Measurements from ENCODE around the gene GAR1. TPM values are rescaled to one million over a fixed set of nuclear protein-coding genes. Genes with fewer than 3 reads are reported as not detected.

The GAR1 gene
- total and polyA plus RNA-seq, 8 donors, result 11.2 to 39.6 (median 33.2) TPM

GRCh38 chr4:109809655-109810054 is 5.9 kb upstream of the GAR1 start:
- no peaks in the 10 kb centered on the region for H3K36me3 ChIP-seq
- no peaks in the 10 kb centered on the region for H3K4me1 ChIP-seq
- no peak overlapping the region for H3K4me3 ChIP-seq
- H3K27me3 ChIP-seq, result no peaks in the 10 kb centered on the region
- no peak for TF ChIP-seq CTCF (IDR thresholded peaks at IDR 0.05)
- ATAC-seq, result no peak
- intact Hi-C loops (cut with DNase I), result no loop called here
- H3K9me3 ChIP-seq, result no peaks in the 10 kb centered on the region
- no peak overlapping the region for H3K27ac ChIP-seq
- no peak for DNase-seq

- no peak overlapping the region for H3K27ac ChIP-seq
- no peaks in the 10 kb centered on the region for H3K9me3 ChIP-seq
- no peak overlapping the region for H3K4me3 ChIP-seq
- intact Hi-C loops (cut with DNase I), result no loop called here
- H3K4me1 ChIP-seq, result no peaks in the 10 kb centered on the region
- H3K36me3 ChIP-seq, result no peaks in the 10 kb centered on the region
- ATAC-seq (no peak), DNase-seq (no peak)
- no peak for TF ChIP-seq CTCF (IDR thresholded peaks at IDR 0.05)
- H3K27me3 ChIP-seq, result no peaks in the 10 kb centered on the region
These were observed 4.8 kb upstream of the GAR1 start for GRCh38 chr4:109810552-109811387.

GRCh38 chr4:109811707-109812106 is 3.9 kb upstream of the GAR1 start:
- no peak for TF ChIP-seq CTCF (IDR thresholded peaks at IDR 0.05)
- H3K36me3 ChIP-seq, result no peaks in the 10 kb centered on the region
- no peaks in the 10 kb centered on the region for H3K27me3 ChIP-seq
- intact Hi-C loops (cut with DNase I), result no loop called here
- ATAC-seq, result no peak
- H3K27ac ChIP-seq, result no peak overlapping the region
- no peak for DNase-seq
- no peaks in the 10 kb centered on the region for H3K9me3 ChIP-seq
- no peak overlapping the region for H3K4me3 ChIP-seq
- peaks cover 5 to 7% of the 10 kb centered on the region in 2 donors for H3K4me1 ChIP-seq

- ATAC-seq (peak; percentile 1), DNase-seq (peak in 1 of 4 donors; percentile 73)
- peak overlapping the region; percentile 86 to 88 for H3K27ac ChIP-seq
- H3K4me1 ChIP-seq, result peaks cover 12% of the 10 kb centered on the region in 2 donors
- H3K36me3 ChIP-seq, result peaks cover 0 to 26% of the 10 kb centered on the region in 2 donors
- H3K9me3 ChIP-seq, result no peaks in the 10 kb centered on the region
- no peaks in the 10 kb centered on the region for H3K27me3 ChIP-seq
- peak overlapping the region; percentile 79 to 84 for H3K4me3 ChIP-seq
- no peak for TF ChIP-seq CTCF (IDR thresholded peaks at IDR 0.05)
- intact Hi-C loops (cut with DNase I), result no loop called here
These were observed 500 bp downstream of the GAR1 start for GRCh38 chr4:109816082-109816442.

GRCh38 chr4:109816894-109817293 is 1.3 kb downstream of the GAR1 start:
- Histone ChIP-seq H3K27me3 (no peaks in the 10 kb centered on the region), H3K36me3 (peaks cover 0 to 28% of the 10 kb centered on the region in 2 donors), H3K4me1 (peaks cover 12% of the 10 kb centered on the region in 2 donors), H3K9me3 (no peaks in the 10 kb centered on the region), H3K27ac (no peak overlapping the region), H3K4me3 (peak overlapping the region in 1 of 2 donors; percentile 84)
- TF ChIP-seq CTCF (IDR thresholded peaks at IDR 0.05), result no peak
- intact Hi-C loops (cut with DNase I), result no loop called here
- no peak for DNase-seq
- no peak for ATAC-seq
